WTC11 (cell line): ENCODE data around the gene ARHGAP6. TPM values are rescaled to one million over a fixed set of nuclear protein-coding genes. Genes with fewer than 3 reads are reported as not detected.
A peak's percentile ranks its signal among the peaks of the same experiment; 100 is the strongest.

ENCODE experiments used
- ATAC-seq: fragments of 200-7000 bp; cut with Tn5 transposase; 2 replicates; pipeline ENCODE4 v1.10.0; 2021; ENCODE audit warnings: mild to moderate bottlenecking, moderate library complexity
- CTCF ChIA-PET: fragments of 300-600 bp; sonication (Branson Sonifier 250); formaldehyde crosslinking; loops from one replicate; lab custom pipeline; 2021; ENCODE audit warnings: antibody characterized with exemption; lab: Charles Lee
- POLR2A ChIA-PET: fragments of 350-600 bp; sonication (Branson Sonifier 250); formaldehyde crosslinking; loops from one replicate; lab custom pipeline; 2021; ENCODE audit warnings: antibody characterized with exemption; lab: Charles Lee
- DNase-seq: peaks from one replicate; pipeline ENCODE4 v3.0.0; 2021; ENCODE audit warnings: low spot score
- H3K27ac Mint-ChIP-seq: 2 replicates; pipeline ENCODE4 v1.8.0; 2021; ENCODE audit warnings: mixed read lengths
- H3K27me3 Mint-ChIP-seq: 2 replicates; pipeline ENCODE4 v1.8.0; 2021; ENCODE audit warnings: low read depth, mild to moderate bottlenecking, moderate library complexity, mixed read lengths
- H3K36me3 Mint-ChIP-seq: 2 replicates; pipeline ENCODE4 v1.8.0; 2021; ENCODE audit warnings: mixed read lengths
- H3K4me1 Mint-ChIP-seq: 2 replicates; pipeline ENCODE4 v1.8.0; 2022; ENCODE audit warnings: mixed read lengths
- H3K4me3 Mint-ChIP-seq: 2 replicates; pipeline ENCODE4 v1.8.0; 2021; ENCODE audit warnings: mild to moderate bottlenecking, moderate library complexity, mixed read lengths
- H3K9me3 Mint-ChIP-seq: 2 replicates; pipeline ENCODE4 v1.8.0; 2021; ENCODE audit warnings: mixed read lengths
- AR ChIP-seq: fragments of 250-450 bp; sonication (Bioruptor Pico); IDR thresholded peaks from 2 replicates; pipeline ENCODE4 v1.9.0; 2021; ENCODE audit warnings: mild to moderate bottlenecking
- CBFB ChIP-seq: sonication (generic); formaldehyde crosslinking; IDR thresholded peaks from 2 replicates; pipeline ENCODE4 v1.8.1; 2022; ENCODE audit warnings: mild to moderate bottlenecking, low read depth, missing genetic modification reagents
- CDX4 ChIP-seq: fragments of 250-450 bp; sonication (Bioruptor Pico); IDR thresholded peaks from 2 replicates; pipeline ENCODE4 v1.9.0; 2021; ENCODE audit warnings: moderate library complexity, mild to moderate bottlenecking, inconsistent platforms, borderline replicate concordance
- FOXJ3 ChIP-seq: sonication (generic); formaldehyde crosslinking; IDR thresholded peaks from 2 replicates; pipeline ENCODE4 v1.9.0; 2021; ENCODE audit warnings: missing genetic modification reagents, mild to moderate bottlenecking, borderline replicate concordance
- FOXK1 ChIP-seq: sonication (generic); formaldehyde crosslinking; IDR thresholded peaks from 2 replicates; pipeline ENCODE4 v1.8.0; 2022; ENCODE audit warnings: mild to moderate bottlenecking, moderate library complexity, missing genetic modification reagents
- GABPB1 ChIP-seq: sonication (generic); formaldehyde crosslinking; IDR thresholded peaks from 2 replicates; pipeline ENCODE4 v1.8.1; 2023; ENCODE audit warnings: mild to moderate bottlenecking, missing genetic modification reagents
- HMGA2 ChIP-seq: fragments of 250-450 bp; sonication (Bioruptor Pico); IDR thresholded peaks from 2 replicates; pipeline ENCODE4 v1.4.0; 2021; ENCODE audit warnings: mild to moderate bottlenecking, moderate library complexity
- IRF1 ChIP-seq: sonication (generic); formaldehyde crosslinking; IDR thresholded peaks from 2 replicates; pipeline ENCODE4 v1.8.0; 2023; ENCODE audit warnings: missing genetic modification reagents
- NR1H2 ChIP-seq: sonication (generic); formaldehyde crosslinking; IDR thresholded peaks from 2 replicates; pipeline ENCODE4 v1.9.0; 2021; ENCODE audit warnings: mild to moderate bottlenecking, moderate library complexity, missing genetic modification reagents
- PREB ChIP-seq: sonication (generic); formaldehyde crosslinking; IDR thresholded peaks from 2 replicates; pipeline ENCODE4 v1.8.1; 2022; ENCODE audit warnings: mild to moderate bottlenecking, missing genetic modification reagents, moderate library complexity, borderline replicate concordance
- PRRX2 ChIP-seq: fragments of 250-450 bp; sonication (Bioruptor Pico); IDR thresholded peaks from 2 replicates; pipeline ENCODE4 v1.8.0; 2021; ENCODE audit warnings: mild to moderate bottlenecking
- TEAD1 ChIP-seq: sonication (generic); formaldehyde crosslinking; IDR thresholded peaks from 2 replicates; pipeline ENCODE4 v1.8.0; 2022; ENCODE audit warnings: mild to moderate bottlenecking, missing genetic modification reagents
- total RNA-seq: library from RNA; stranded (reverse); gene quantifications from 3 replicates; pipeline ENCODE4 v1.2.3, GENCODE V29; 2021
- TF ChIP-seq, protein P1 (sequence below): sonication (generic); formaldehyde crosslinking; IDR thresholded peaks from 2 replicates; pipeline ENCODE4 v1.8.1; 2023; ENCODE audit warnings: mild to moderate bottlenecking, missing genetic modification reagents
- TF ChIP-seq, protein P2 (sequence below): sonication (generic); formaldehyde crosslinking; IDR thresholded peaks from 2 replicates; pipeline ENCODE4 v1.8.1; 2023; ENCODE audit warnings: mild to moderate bottlenecking, missing genetic modification reagents, borderline replicate concordance
- TF ChIP-seq, protein P3 (sequence below): fragments of 250-450 bp; sonication (Bioruptor Pico); IDR thresholded peaks from 2 replicates; pipeline ENCODE4 v1.9.0; 2021; ENCODE audit warnings: mild to moderate bottlenecking
- TF ChIP-seq, protein P4 (sequence below): sonication (generic); formaldehyde crosslinking; IDR thresholded peaks from 2 replicates; pipeline ENCODE4 v1.8.1; 2023; ENCODE audit warnings: mild to moderate bottlenecking, missing genetic modification reagents

ARHGAP6 gene
- total RNA-seq, 1 experiment from 2014 or later, result 1.0 TPM

- peak; percentile 12 for DNase-seq
- H3K4me3 Mint-ChIP-seq, result peak overlapping the region; percentile 75
- CTCF ChIA-PET, result interaction anchor here (0.6 to 3.4 kb wide), 4 partner anchors 14 to 94 kb away, joined by 3 to 36 read pairs (median 8); partner anchors contain the start of gene MSL3
- no peaks in the 10 kb centered on the region for H3K36me3 Mint-ChIP-seq
- peaks cover 16% of the 10 kb centered on the region for H3K4me1 Mint-ChIP-seq
- H3K27me3 Mint-ChIP-seq, result peaks cover 98% of the 10 kb centered on the region
- ATAC-seq, result peak; percentile 11
- TF ChIP-seq PREB (CRISPR knock-in tag) (no peak), TEAD1 (CRISPR knock-in tag) (no peak), IRF1 (CRISPR knock-in tag) (no peak), FOXJ3 (CRISPR knock-in tag) (no peak), NR1H2 (CRISPR knock-in tag) (no peak), FOXK1 (CRISPR knock-in tag) (no peak), GABPB1 (CRISPR knock-in tag) (no peak), AR (no peak), CBFB (CRISPR knock-in tag) (no peak), PRRX2 (CRISPR knock-in tag) (no peak), CDX4 (CRISPR knock-in tag) (no peak), HMGA2 (CRISPR knock-in tag) (no peak)
- TF ChIP-seq, protein P1, sequence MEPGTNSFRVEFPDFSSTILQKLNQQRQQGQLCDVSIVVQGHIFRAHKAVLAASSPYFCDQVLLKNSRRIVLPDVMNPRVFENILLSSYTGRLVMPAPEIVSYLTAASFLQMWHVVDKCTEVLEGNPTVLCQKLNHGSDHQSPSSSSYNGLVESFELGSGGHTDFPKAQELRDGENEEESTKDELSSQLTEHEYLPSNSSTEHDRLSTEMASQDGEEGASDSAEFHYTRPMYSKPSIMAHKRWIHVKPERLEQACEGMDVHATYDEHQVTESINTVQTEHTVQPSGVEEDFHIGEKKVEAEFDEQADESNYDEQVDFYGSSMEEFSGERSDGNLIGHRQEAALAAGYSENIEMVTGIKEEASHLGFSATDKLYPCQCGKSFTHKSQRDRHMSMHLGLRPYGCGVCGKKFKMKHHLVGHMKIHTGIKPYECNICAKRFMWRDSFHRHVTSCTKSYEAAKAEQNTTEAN (CRISPR knock-in tag), result no peak
- TF ChIP-seq, protein P2, sequence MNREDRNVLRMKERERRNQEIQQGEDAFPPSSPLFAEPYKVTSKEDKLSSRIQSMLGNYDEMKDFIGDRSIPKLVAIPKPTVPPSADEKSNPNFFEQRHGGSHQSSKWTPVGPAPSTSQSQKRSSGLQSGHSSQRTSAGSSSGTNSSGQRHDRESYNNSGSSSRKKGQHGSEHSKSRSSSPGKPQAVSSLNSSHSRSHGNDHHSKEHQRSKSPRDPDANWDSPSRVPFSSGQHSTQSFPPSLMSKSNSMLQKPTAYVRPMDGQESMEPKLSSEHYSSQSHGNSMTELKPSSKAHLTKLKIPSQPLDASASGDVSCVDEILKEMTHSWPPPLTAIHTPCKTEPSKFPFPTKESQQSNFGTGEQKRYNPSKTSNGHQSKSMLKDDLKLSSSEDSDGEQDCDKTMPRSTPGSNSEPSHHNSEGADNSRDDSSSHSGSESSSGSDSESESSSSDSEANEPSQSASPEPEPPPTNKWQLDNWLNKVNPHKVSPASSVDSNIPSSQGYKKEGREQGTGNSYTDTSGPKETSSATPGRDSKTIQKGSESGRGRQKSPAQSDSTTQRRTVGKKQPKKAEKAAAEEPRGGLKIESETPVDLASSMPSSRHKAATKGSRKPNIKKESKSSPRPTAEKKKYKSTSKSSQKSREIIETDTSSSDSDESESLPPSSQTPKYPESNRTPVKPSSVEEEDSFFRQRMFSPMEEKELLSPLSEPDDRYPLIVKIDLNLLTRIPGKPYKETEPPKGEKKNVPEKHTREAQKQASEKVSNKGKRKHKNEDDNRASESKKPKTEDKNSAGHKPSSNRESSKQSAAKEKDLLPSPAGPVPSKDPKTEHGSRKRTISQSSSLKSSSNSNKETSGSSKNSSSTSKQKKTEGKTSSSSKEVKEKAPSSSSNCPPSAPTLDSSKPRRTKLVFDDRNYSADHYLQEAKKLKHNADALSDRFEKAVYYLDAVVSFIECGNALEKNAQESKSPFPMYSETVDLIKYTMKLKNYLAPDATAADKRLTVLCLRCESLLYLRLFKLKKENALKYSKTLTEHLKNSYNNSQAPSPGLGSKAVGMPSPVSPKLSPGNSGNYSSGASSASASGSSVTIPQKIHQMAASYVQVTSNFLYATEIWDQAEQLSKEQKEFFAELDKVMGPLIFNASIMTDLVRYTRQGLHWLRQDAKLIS, result no peak
- TF ChIP-seq, protein P3, sequence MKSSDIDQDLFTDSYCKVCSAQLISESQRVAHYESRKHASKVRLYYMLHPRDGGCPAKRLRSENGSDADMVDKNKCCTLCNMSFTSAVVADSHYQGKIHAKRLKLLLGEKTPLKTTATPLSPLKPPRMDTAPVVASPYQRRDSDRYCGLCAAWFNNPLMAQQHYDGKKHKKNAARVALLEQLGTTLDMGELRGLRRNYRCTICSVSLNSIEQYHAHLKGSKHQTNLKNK (CRISPR knock-in tag), result no peak
- TF ChIP-seq, protein P4, sequence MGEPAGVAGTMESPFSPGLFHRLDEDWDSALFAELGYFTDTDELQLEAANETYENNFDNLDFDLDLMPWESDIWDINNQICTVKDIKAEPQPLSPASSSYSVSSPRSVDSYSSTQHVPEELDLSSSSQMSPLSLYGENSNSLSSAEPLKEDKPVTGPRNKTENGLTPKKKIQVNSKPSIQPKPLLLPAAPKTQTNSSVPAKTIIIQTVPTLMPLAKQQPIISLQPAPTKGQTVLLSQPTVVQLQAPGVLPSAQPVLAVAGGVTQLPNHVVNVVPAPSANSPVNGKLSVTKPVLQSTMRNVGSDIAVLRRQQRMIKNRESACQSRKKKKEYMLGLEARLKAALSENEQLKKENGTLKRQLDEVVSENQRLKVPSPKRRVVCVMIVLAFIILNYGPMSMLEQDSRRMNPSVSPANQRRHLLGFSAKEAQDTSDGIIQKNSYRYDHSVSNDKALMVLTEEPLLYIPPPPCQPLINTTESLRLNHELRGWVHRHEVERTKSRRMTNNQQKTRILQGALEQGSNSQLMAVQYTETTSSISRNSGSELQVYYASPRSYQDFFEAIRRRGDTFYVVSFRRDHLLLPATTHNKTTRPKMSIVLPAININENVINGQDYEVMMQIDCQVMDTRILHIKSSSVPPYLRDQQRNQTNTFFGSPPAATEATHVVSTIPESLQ (CRISPR knock-in tag), result no peak
- TF ChIP-seq, all 79 proteins: peak for 0
- Mint-ChIP-seq H3K27ac (no peak overlapping the region), H3K9me3 (no peaks in the 10 kb centered on the region)
- POLR2A ChIA-PET, result interaction anchor here (1.0 kb wide), 1 partner anchor 10 kb away, joined by 3 read pairs; no protein-coding TSS in a partner anchor
These were observed 1.2 kb downstream of the ARHGAP6 start for GRCh38 chrX:11664211-11665167.
